K562 (cell line): ENCODE measurements around the gene CELF6. TPM values are rescaled to one million over a fixed set of nuclear protein-coding genes. Genes with fewer than 3 reads are reported as not detected.

Source experiments
- BCL6 ChIP-seq: fragments of 250-450 bp; sonication (Bioruptor Pico); IDR thresholded peaks from 2 replicates; pipeline ENCODE4 v1.4.0; 2020
- CREB1 ChIP-seq, 2 experiments: sonication (generic) in 1 of 2; formaldehyde crosslinking in 1 of 2; IDR thresholded peaks; 2 replicates each; pipeline versions ENCODE4 v1.6.1 to v1.8.0; 2012 to 2022; ENCODE audit warnings: inconsistent platforms in 1 of 2, mild to moderate bottlenecking in 1 of 2, missing genetic modification reagents in 1 of 2, moderate library complexity in 1 of 2
- DEAF1 ChIP-seq: fragments of 450-650 bp; formaldehyde crosslinking; IDR thresholded peaks from 2 replicates; pipeline ENCODE4 v1.4.0; 2020; ENCODE audit warnings: mild to moderate bottlenecking, moderate library complexity
- DIDO1 ChIP-seq: fragments of 450-650 bp; IDR thresholded peaks from 2 replicates; pipeline ENCODE4 v1.6.1; 2016; ENCODE audit warnings: low read depth, missing biosample characterization, missing genetic modification characterization
- E2F4 ChIP-seq: sonication (generic); formaldehyde crosslinking; IDR thresholded peaks from 2 replicates; pipeline ENCODE4 v1.8.0; 2022; ENCODE audit warnings: mild to moderate bottlenecking, low read depth, missing genetic modification reagents
- FOXP1 ChIP-seq: sonication (generic); formaldehyde crosslinking; IDR thresholded peaks from 2 replicates; pipeline ENCODE4 v1.8.0; 2022; ENCODE audit warnings: mild to moderate bottlenecking, missing genetic modification reagents
- IRF1 ChIP-seq: sonication (generic); formaldehyde crosslinking; IDR thresholded peaks from 2 replicates; pipeline ENCODE4 v1.8.0; 2022; ENCODE audit warnings: missing genetic modification reagents, mild to moderate bottlenecking, borderline replicate concordance
- MAFF ChIP-seq: IDR thresholded peaks from 2 replicates; pipeline ENCODE4 v1.6.1; 2012; ENCODE audit warnings: low read length, improper control_type of control experiment
- MCM5 ChIP-seq: fragments of 450-650 bp; IDR thresholded peaks from 2 replicates; pipeline ENCODE4 v1.6.1; 2016; ENCODE audit warnings: low read depth
- NBN ChIP-seq: fragments of 450-650 bp; IDR thresholded peaks from 2 replicates; pipeline ENCODE4 v1.6.1; 2016; ENCODE audit warnings: low read depth, mild to moderate bottlenecking
- PTBP1 ChIP-seq: fragments of 200-400 bp; formaldehyde crosslinking; IDR thresholded peaks from 2 replicates; pipeline ENCODE4 v1.6.1; 2017; ENCODE audit warnings: low read depth, low read length
- RAD21 ChIP-seq, 2 experiments: fragments of 250-450 bp in 1 of 2; fragments of 450-650 bp in 1 of 2; sonication (Bioruptor Pico) in 1 of 2; formaldehyde crosslinking in 1 of 2; IDR thresholded peaks in 1 of 2; conservative IDR thresholded peaks in 1 of 2; 2 replicates each; pipeline versions ENCODE4 v1.4.0 to v1.8.0; 2020 to 2022; ENCODE audit warnings: mild to moderate bottlenecking in 2 of 2, moderate library complexity in 1 of 2
- RBBP5 ChIP-seq: fragments of 200-600 bp; sonication (generic); IDR thresholded peaks from 2 replicates; pipeline ENCODE4 v1.6.1; 2012; ENCODE audit warnings: borderline replicate concordance, mild to moderate bottlenecking, low read length, control low read depth, inconsistent platforms; ENCODE audit not compliant: insufficient read depth, poor library complexity, severe bottlenecking
- TARDBP ChIP-seq: fragments of 450-650 bp; IDR thresholded peaks from 2 replicates; pipeline ENCODE4 v1.6.1; 2016
- TCF7 ChIP-seq: sonication (generic); IDR thresholded peaks from 2 replicates; pipeline ENCODE4 v1.6.1; 2016; ENCODE audit warnings: antibody characterized with exemption, borderline replicate concordance
- THAP7 ChIP-seq: fragments of 250-450 bp; sonication (Bioruptor Pico); IDR thresholded peaks from 2 replicates; pipeline ENCODE4 v1.5.0; 2021
- U2AF2 ChIP-seq: fragments of 200-400 bp; formaldehyde crosslinking; optimal IDR thresholded peaks from 2 replicates; pipeline ENCODE3; 2017; ENCODE audit warnings: low read depth, mild to moderate bottlenecking, low read length
- ZBED1 ChIP-seq: IDR thresholded peaks from 2 replicates; pipeline ENCODE4 v1.6.1; 2014
- ZFX ChIP-seq: sonication (generic); formaldehyde crosslinking; IDR thresholded peaks from 2 replicates; pipeline ENCODE4 v1.8.0; 2022; ENCODE audit warnings: mild to moderate bottlenecking, missing genetic modification reagents, moderate library complexity
- ZNF174 ChIP-seq: fragments of 250-450 bp; sonication (Bioruptor Pico); IDR thresholded peaks from 2 replicates; pipeline ENCODE4 v1.4.0; 2020; ENCODE audit warnings: mild to moderate bottlenecking
- ZSCAN32 ChIP-seq: fragments of 450-650 bp; formaldehyde crosslinking; IDR thresholded peaks from 2 replicates; pipeline ENCODE4 v1.4.0; 2020; ENCODE audit warnings: mild to moderate bottlenecking, moderate library complexity
- polyA plus RNA-seq, 8 experiments: library from polyadenylated mRNA; depleted of rRNA in 4 of 8; stranded (reverse) in 5 of 8; unstranded in 3 of 8; fragments of >200 nt; fragmentation: Nextera tagmentation in 2 of 8; fragmentation: Illumina TruSeq in 1 of 8; extraction: Ambion mirVana in 2 of 8; extraction: Trizol in 1 of 8; gene quantifications; 2 replicates each; pipeline versions ENCODE4 v1.2.1 to v1.2.3, GENCODE V29; 2011 to 2014; ENCODE audit warnings: inconsistent platforms in 1 of 8, missing spikeins in 1 of 8
- total RNA-seq, 7 experiments: library from RNA; depleted of rRNA in 6 of 7; stranded (reverse); fragments of >200 nt in 6 of 7; fragmentation: Illumina TruSeq in 2 of 7; extraction: Trizol in 2 of 7; gene quantifications; 2 replicates each; pipeline versions ENCODE4 v1.2.1 to v1.2.3, GENCODE V29; 2011 to 2021; ENCODE audit warnings: low replicate concordance in 1 of 7

The CELF6 gene
- total and polyA plus RNA-seq, 9 of the 15 experiments (the other 6 are each of a cell fraction or from before 2014, with no cell fraction given) = 0.01 to 0.11 TPM; not detected in 7

GRCh38 chr15:72319360-72319984 is 485 bp downstream of the CELF6 start (continued):
- no peak for TF ChIP-seq DEAF1 (CRISPR knock-in tag)
- no peak for TF ChIP-seq CREB1 (IDR thresholded peaks at IDR 0.05)
- TF ChIP-seq CREB1 (CRISPR knock-in tag; IDR thresholded peaks at IDR 0.05) = peak; percentile 30; the same call in 1 of the 2 replicates
- peak; percentile 89 for TF ChIP-seq E2F4 (CRISPR knock-in tag)
- no peak for TF ChIP-seq NBN
- TF ChIP-seq ZFX (CRISPR knock-in tag) = peak; percentile 36; the same call in 1 of the 2 replicates
- TF ChIP-seq IRF1 = peak; percentile 31; the same call in 1 of the 2 replicates
- no peak for TF ChIP-seq RAD21 (CRISPR knock-in tag; conservative IDR thresholded peaks at IDR 0.05 in 1 of 2, IDR thresholded peaks at IDR 0.05 in 1 of 2)
- no peak for TF ChIP-seq MAFF
- TF ChIP-seq FOXP1 (CRISPR knock-in tag) = peak; percentile 97
- no peak for TF ChIP-seq ZBED1
- no peak for TF ChIP-seq RBBP5
- no peak for TF ChIP-seq ZSCAN32 (CRISPR knock-in tag)
- no peak for TF ChIP-seq BCL6 (CRISPR knock-in tag)
- TF ChIP-seq PTBP1 = no peak
- TF ChIP-seq DIDO1 (tag) = no peak
- no peak for TF ChIP-seq MCM5
- TF ChIP-seq THAP7 (CRISPR knock-in tag) = no peak
- no peak for TF ChIP-seq TARDBP
- no peak for TF ChIP-seq ZNF174 (CRISPR knock-in tag)
- no peak for TF ChIP-seq TCF7
- TF ChIP-seq U2AF2 = no peak
